Osteoblast (primary cell): ENCODE measurements around the gene TFCP2. TPM values are rescaled to one million over a fixed set of nuclear protein-coding genes. Genes with fewer than 3 reads are reported as not detected.

Source experiments
- DNase-seq: peaks from one replicate; pipeline ENCODE4 v3.0.0; 2011; ENCODE audit warnings: low spot score, mixed read lengths; ENCODE audit not compliant: insufficient read length; ENCODE audit errors: missing footprints
- H2AFZ ChIP-seq: 2 replicates; pipeline ENCODE4 v1.6.0; 2011; ENCODE audit warnings: mild to moderate bottlenecking, low read length
- H3K27ac ChIP-seq: 2 replicates; pipeline ENCODE4 v1.5.1; 2011; ENCODE audit warnings: mild to moderate bottlenecking, low read depth, low read length, moderate library complexity
- H3K27me3 ChIP-seq: 2 replicates; pipeline ENCODE4 v1.6.0; 2012; ENCODE audit warnings: mild to moderate bottlenecking, control low read depth, inconsistent platforms, low read length, moderate library complexity; ENCODE audit not compliant: insufficient read depth
- H3K36me3 ChIP-seq: 2 replicates; pipeline ENCODE4 v1.5.1; 2011; ENCODE audit warnings: mild to moderate bottlenecking, low read length, control low read depth, moderate library complexity; ENCODE audit not compliant: insufficient read depth
- H3K4me1 ChIP-seq: 2 replicates; pipeline ENCODE4 v1.5.1; 2011; ENCODE audit warnings: mild to moderate bottlenecking, low read length, control low read depth, moderate library complexity; ENCODE audit not compliant: insufficient read depth
- H3K4me2 ChIP-seq: 2 replicates; pipeline ENCODE4 v1.6.0; 2011; ENCODE audit warnings: mild to moderate bottlenecking, low read length; ENCODE audit not compliant: insufficient read depth
- H3K4me3 ChIP-seq: fragments of 200-600 bp; sonication (generic); 3 replicates; pipeline ENCODE4 v1.5.1; 2012; ENCODE audit warnings: mild to moderate bottlenecking, low read length, inconsistent platforms; ENCODE audit not compliant: insufficient read depth
- H3K79me2 ChIP-seq: 2 replicates; pipeline ENCODE4 v1.6.0; 2012; ENCODE audit warnings: mild to moderate bottlenecking, low read length, control low read depth, inconsistent platforms; ENCODE audit not compliant: insufficient read depth
- H3K9me3 ChIP-seq: 2 replicates; pipeline ENCODE4 v1.5.1; 2011; ENCODE audit warnings: low read depth, low read length, control low read depth
- H4K20me1 ChIP-seq: 2 replicates; pipeline ENCODE4 v1.6.0; 2012; ENCODE audit warnings: mild to moderate bottlenecking, low read length, control low read depth; ENCODE audit not compliant: insufficient read depth
- CTCF ChIP-seq: IDR thresholded peaks from 2 replicates; pipeline ENCODE4 v1.5.1; 2011; ENCODE audit warnings: mild to moderate bottlenecking, low read depth, low read length, moderate library complexity; ENCODE audit errors: extremely low read depth
- total RNA-seq: library from RNA; depleted of rRNA; stranded (reverse); fragments of >200 nt; gene quantifications from 2 replicates; pipeline ENCODE4 v1.2.3, GENCODE V29; 2012

TFCP2 gene
- total RNA-seq, 1 donor, result 7.6 TPM

GRCh38 chr12:51118706-51119105, 54.2 kb downstream of the TFCP2 start:
- TF ChIP-seq CTCF, result no peak
- Histone ChIP-seq H3K36me3 (peaks cover 19% of the 10 kb centered on the region), H3K4me1 (peaks cover 10% of the 10 kb centered on the region), H2AFZ (no peak overlapping the region), H3K9me3 (no peaks in the 10 kb centered on the region), H3K4me2 (no peak overlapping the region), H3K79me2 (no peaks in the 10 kb centered on the region), H3K27ac (no peak overlapping the region), H3K27me3 (no peaks in the 10 kb centered on the region), H4K20me1 (peaks cover 6% of the 10 kb centered on the region), H3K4me3 (no peak overlapping the region)
- peak; percentile 34 for DNase-seq

- H3K79me2 ChIP-seq, result no peaks in the 10 kb centered on the region
- peaks cover 6% of the 10 kb centered on the region for H4K20me1 ChIP-seq
- H3K27me3 ChIP-seq, result no peaks in the 10 kb centered on the region
- H3K4me3 ChIP-seq, result no peak overlapping the region
- no peaks in the 10 kb centered on the region for H3K9me3 ChIP-seq
- H3K4me1 ChIP-seq, result peaks cover 10% of the 10 kb centered on the region
- no peak overlapping the region for H2AFZ ChIP-seq
- TF ChIP-seq CTCF, result no peak
- peaks cover 23% of the 10 kb centered on the region for H3K36me3 ChIP-seq
- H3K27ac ChIP-seq, result no peak overlapping the region
- DNase-seq, result no peak
- no peak overlapping the region for H3K4me2 ChIP-seq
Observed at GRCh38 chr12:51115533-51115932, 57.4 kb downstream of the TFCP2 start.

- no peak overlapping the region for H2AFZ ChIP-seq
- peaks cover 42% of the 10 kb centered on the region for H3K36me3 ChIP-seq
- H3K27ac ChIP-seq, result no peak overlapping the region
- no peak for DNase-seq
- no peak overlapping the region for H3K4me3 ChIP-seq
- no peak overlapping the region for H3K4me2 ChIP-seq
- no peaks in the 10 kb centered on the region for H3K4me1 ChIP-seq
- no peak for TF ChIP-seq CTCF
- no peaks in the 10 kb centered on the region for H4K20me1 ChIP-seq
- no peaks in the 10 kb centered on the region for H3K9me3 ChIP-seq
- no peaks in the 10 kb centered on the region for H3K79me2 ChIP-seq
- H3K27me3 ChIP-seq, result no peaks in the 10 kb centered on the region
Observed at GRCh38 chr12:51108136-51108535, 64.8 kb downstream of the TFCP2 start.

GRCh38 chr12:51103977-51104376, 69.0 kb downstream of the TFCP2 start:
- no peaks in the 10 kb centered on the region for H3K79me2 ChIP-seq
- no peak overlapping the region for H3K27ac ChIP-seq
- no peak overlapping the region for H3K4me2 ChIP-seq
- TF ChIP-seq CTCF, result no peak
- no peaks in the 10 kb centered on the region for H4K20me1 ChIP-seq
- H2AFZ ChIP-seq, result no peak overlapping the region
- H3K27me3 ChIP-seq, result no peaks in the 10 kb centered on the region
- no peak overlapping the region for H3K4me3 ChIP-seq
- no peaks in the 10 kb centered on the region for H3K4me1 ChIP-seq
- H3K36me3 ChIP-seq, result peaks cover 55% of the 10 kb centered on the region
- DNase-seq, result peak; percentile 15
- no peaks in the 10 kb centered on the region for H3K9me3 ChIP-seq
